Lower lobe of right lung (tissue), 2 donors: Measurements from ENCODE around the gene MYOM3. TPM values are rescaled to one million over a fixed set of nuclear protein-coding genes. Genes with fewer than 3 reads are reported as not detected.

Experiments
- ATAC-seq, 2 donors: fragments of 200-7000 bp; cut with Tn5 transposase; one replicate each; pipeline ENCODE4 v1.9.1; 2020 to 2022; ENCODE audit warnings: mild to moderate bottlenecking in 2 of 2, moderate library complexity in 2 of 2
- DNase-seq: peaks from one replicate; pipeline ENCODE4 v3.0.0-alpha.2; 2020
- H3K27ac ChIP-seq: fragments of 200-600 bp; one replicate; pipeline ENCODE4 v1.8.0; 2022
- H3K27me3 ChIP-seq: fragments of 200-600 bp; one replicate; pipeline ENCODE4 v1.8.0; 2022; ENCODE audit warnings: low read depth
- H3K36me3 ChIP-seq: fragments of 200-600 bp; one replicate; pipeline ENCODE4 v1.8.0; 2022; ENCODE audit warnings: mild to moderate bottlenecking
- H3K4me1 ChIP-seq: fragments of 200-600 bp; one replicate; pipeline ENCODE4 v1.8.0; 2022
- H3K4me3 ChIP-seq: fragments of 200-600 bp; one replicate; pipeline ENCODE4 v1.8.0; 2022; ENCODE audit warnings: mild to moderate bottlenecking
- H3K9me3 ChIP-seq: fragments of 200-600 bp; one replicate; pipeline ENCODE4 v1.8.0; 2022
- CTCF ChIP-seq: fragments of 200-600 bp; IDR thresholded peaks from one replicate; pipeline ENCODE4 v1.8.0; 2022; ENCODE audit warnings: antibody characterized with exemption, mild to moderate bottlenecking
- intact Hi-C: fragments of 100-400 bp; cut with DNase I; formaldehyde crosslinking; loops from one replicate; pipeline ENCODE4 v1.11.0; 2022
- total RNA-seq: library from RNA; stranded (reverse); fragmentation: NEBNext Ultra II Directional; extraction: Animal tissue kit (Norgen Biotek cat#: 25700); gene quantifications from one replicate; pipeline ENCODE4 v1.2.1, GENCODE V29; 2021
- donor health status: DM: no; HTN: yes; CAD: no; lungs with severe emphysema.

MYOM3 gene
- total RNA-seq, 1 donor from 2014 or later = 0.15 TPM

GRCh38 chr1:24150234-24151174 lies 38.6 kb upstream of the MYOM3 start:
- DNase-seq (peak; percentile 92), ATAC-seq (peak; percentile 96)
- Histone ChIP-seq H3K27ac (no peak overlapping the region), H3K27me3 (peaks cover 10% of the 10 kb centered on the region), H3K4me3 (peak overlapping the region; percentile 23), H3K36me3 (no peaks in the 10 kb centered on the region), H3K4me1 (peaks cover 13% of the 10 kb centered on the region), H3K9me3 (no peaks in the 10 kb centered on the region)
- TF ChIP-seq CTCF = peak; percentile 92
- intact Hi-C loops = no loop called here

GRCh38 chr1:24149866-24150233 lies 37.9 kb upstream of the MYOM3 start:
- H3K9me3 ChIP-seq = no peaks in the 10 kb centered on the region
- H3K36me3 ChIP-seq = no peaks in the 10 kb centered on the region
- DNase-seq (no peak), ATAC-seq (peak; percentile 24 to 37)
- H3K27me3 ChIP-seq = peaks cover 10% of the 10 kb centered on the region
- H3K4me1 ChIP-seq = peaks cover 13% of the 10 kb centered on the region
- TF ChIP-seq CTCF = no peak
- H3K4me3 ChIP-seq = no peak overlapping the region
- no peak overlapping the region for H3K27ac ChIP-seq
- intact Hi-C loops = no loop called here

GRCh38 chr1:24147816-24148215 lies 35.9 kb upstream of the MYOM3 start:
- no peak for TF ChIP-seq CTCF
- Histone ChIP-seq H3K4me1 (peaks cover 13% of the 10 kb centered on the region), H3K36me3 (no peaks in the 10 kb centered on the region), H3K4me3 (no peak overlapping the region), H3K27ac (no peak overlapping the region), H3K9me3 (no peaks in the 10 kb centered on the region), H3K27me3 (peaks cover 8% of the 10 kb centered on the region)
- DNase-seq (no peak), ATAC-seq (no peak)
- intact Hi-C loops = no loop called here

- Histone ChIP-seq H3K36me3 (no peaks in the 10 kb centered on the region), H3K4me3 (no peak overlapping the region), H3K27ac (no peak overlapping the region), H3K4me1 (peaks cover 13% of the 10 kb centered on the region), H3K27me3 (peaks cover 3% of the 10 kb centered on the region), H3K9me3 (no peaks in the 10 kb centered on the region)
- TF ChIP-seq CTCF = no peak
- DNase-seq (no peak), ATAC-seq (no peak)
- intact Hi-C loops = no loop called here
These were observed 35.3 kb upstream of the MYOM3 start for GRCh38 chr1:24147194-24147593.

- intact Hi-C loops = no loop called here
- no peak for DNase-seq
- Histone ChIP-seq H3K27me3 (no peaks in the 10 kb centered on the region), H3K4me3 (peak within 1 kb of the TSS; percentile 55), H3K36me3 (no peaks in the 10 kb centered on the region), H3K4me1 (no peaks in the 10 kb centered on the region), H3K27ac (no peak within 1 kb of the TSS), H3K9me3 (no peaks in the 10 kb centered on the region)
- ATAC-seq = peak; percentile 53 to 74
- TF ChIP-seq CTCF = no peak
These were observed 30.9 kb upstream of the MYOM3 start, which contains the start of gene IL22RA1 for GRCh38 chr1:24142546-24143534. Gene IL22RA1 (minus strand): TSS chr1:24143140. CDS start chr1:24143082, 58 bp downstream.
